ENCODE measurements around the gene FSTL3.

FSTL3 gene

DNA sequence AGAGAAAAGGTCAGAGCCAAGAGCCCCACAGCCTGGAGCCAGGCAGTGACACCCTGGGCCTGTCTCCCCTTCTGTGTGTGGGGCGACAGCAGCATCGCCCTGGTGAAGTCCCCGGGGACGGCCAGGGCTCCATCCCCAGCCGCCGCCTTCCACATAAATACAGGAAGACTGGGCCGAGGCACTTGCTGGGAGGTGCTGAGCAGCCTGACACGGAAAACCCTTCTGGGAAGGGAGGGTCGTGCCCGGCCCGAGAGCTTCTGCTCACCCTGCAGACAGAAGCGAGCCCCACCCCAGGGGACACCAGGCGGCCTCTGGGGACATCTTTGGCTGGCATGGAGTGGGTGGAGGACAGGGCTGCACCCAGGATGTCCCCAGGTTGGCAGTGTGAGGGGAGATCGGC lies 31.4 kb upstream of the FSTL3 start:
- no peak for DNase-seq (ENCODE audit: low read depth in 3 of 3, low spot score in 1 of 3)

DNA sequence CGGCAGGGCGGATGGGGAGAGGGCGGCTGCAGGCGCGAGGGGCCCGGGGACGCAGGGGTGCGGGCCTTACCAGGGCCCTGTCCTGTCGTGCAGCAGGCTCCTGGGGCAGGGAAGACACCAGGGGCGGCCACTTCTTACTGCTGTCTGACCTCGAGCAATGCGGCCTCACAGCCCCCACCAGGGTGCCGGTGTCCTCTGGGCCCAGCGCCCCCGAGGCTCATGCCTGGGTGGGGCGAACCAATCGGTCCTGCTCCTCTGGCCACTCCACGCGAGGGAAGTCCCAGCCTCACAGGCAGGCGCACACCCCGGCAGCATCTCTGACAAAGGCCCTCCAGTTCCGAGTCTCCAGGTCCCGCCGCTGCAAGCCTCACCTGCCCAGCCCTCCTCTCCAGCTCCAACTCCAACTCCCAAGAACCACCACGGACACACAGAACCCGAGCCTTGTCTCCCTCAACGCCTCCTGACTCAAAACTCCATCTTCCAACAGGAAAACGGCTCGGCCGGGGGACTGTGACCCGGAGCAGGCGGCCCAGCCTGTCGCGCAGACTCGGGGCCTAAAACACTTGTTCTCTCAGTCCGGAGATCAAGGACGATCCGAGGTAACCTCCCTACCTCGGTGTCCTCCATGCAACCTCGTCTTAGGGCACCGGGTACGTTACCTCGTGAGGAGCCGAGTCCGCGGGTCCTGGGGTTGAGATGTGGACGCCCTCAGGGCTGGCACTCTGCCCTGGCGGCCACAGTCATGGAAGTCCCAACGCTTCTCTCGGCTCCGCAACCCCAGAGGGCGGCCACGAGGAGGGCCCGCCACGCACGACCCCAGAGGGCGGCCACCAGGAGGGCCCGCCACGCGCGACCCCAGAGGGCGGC lies 30.0 kb upstream of the FSTL3 start:
- no peak for DNase-seq (ENCODE audit: low read depth in 3 of 3, low spot score in 1 of 3)

GRCh38 chr19:646779-647565 lies 29.2 kb upstream of the FSTL3 start:
- no peak for DNase-seq (ENCODE audit: low read depth in 3 of 3, low spot score in 1 of 3)

GRCh38 chr19:647566-648284 lies 28.5 kb upstream of the FSTL3 start:
- DNase-seq (ENCODE audit: low read depth in 3 of 3, low spot score in 1 of 3), result no peak

DNA sequence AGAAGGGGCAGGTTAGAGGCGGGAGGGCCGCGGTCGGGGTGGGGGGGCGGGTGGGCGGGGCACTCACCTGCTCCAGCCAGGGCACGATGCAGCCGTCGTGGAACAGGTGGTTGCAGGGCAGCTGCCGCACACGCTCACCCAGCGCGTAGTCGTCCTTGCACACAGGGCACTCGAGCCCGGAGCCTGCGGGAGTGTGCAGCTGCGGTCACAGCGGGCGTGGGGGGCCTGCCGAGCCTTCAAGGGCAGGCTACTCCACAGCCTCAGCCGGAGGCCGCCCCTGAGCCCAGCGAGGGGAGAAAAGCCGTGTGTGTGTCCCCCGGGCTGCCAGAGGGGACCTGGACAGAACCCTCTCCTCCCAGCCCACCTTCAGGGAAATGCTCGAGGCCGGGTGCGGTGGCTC lies 27.9 kb upstream of the FSTL3 start:
- no peak for DNase-seq (ENCODE audit: low read depth in 3 of 3, low spot score in 1 of 3)

GRCh38 chr19:648904-649801 lies 27.0 kb upstream of the FSTL3 start:
- no peak for DNase-seq (ENCODE audit: low read depth in 3 of 3, low spot score in 1 of 3)

GRCh38 chr19:650121-650520 lies 26.1 kb upstream of the FSTL3 start:
- no peak for DNase-seq (ENCODE audit: low read depth in 3 of 3, low spot score in 1 of 3)

DNA sequence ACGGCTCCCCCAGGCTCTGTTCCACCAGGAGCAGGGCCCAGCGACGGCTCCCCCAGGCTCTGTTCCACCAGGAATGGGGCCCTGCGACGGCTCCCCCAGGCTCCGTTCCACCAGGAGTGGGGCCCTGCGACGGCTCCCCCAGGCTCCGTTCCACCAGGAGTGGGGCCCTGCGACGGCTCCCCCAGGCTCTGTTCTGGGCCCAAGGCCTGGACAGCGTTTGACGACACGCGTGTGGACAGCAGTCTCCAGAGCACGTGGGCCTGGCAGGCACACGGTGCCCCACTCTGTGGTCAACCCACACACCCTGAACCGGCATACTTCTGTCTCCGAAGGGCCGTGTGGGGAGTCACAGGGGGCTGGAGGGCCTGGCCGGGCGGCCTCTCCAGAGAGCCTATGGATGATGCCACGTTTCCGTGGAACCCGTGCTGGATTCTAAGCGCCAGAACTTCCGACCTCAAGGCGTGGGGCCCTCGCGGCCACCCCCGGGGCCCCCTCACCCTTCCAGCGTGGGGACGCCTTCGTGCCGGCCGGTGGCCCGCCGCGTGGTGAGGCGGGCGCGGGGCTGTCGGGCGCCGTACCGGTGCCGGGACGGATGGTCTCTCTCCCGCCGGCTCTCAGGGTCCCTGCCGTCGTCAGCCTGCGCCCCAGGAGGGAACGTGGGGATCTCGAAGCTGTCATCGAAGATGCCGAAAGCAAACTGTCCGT lies 24.9 kb upstream of the FSTL3 start:
- no peak for DNase-seq (ENCODE audit: low read depth in 3 of 3, low spot score in 1 of 3)

GRCh38 chr19:651991-652390 lies 24.2 kb upstream of the FSTL3 start:
- no peak for DNase-seq (ENCODE audit: low read depth in 3 of 3, low spot score in 1 of 3)

- no peak for DNase-seq (ENCODE audit: low read depth in 3 of 3, low spot score in 1 of 3)
Measured at GRCh38 chr19:652467-653389, 23.5 kb upstream of the FSTL3 start.

GRCh38 chr19:653425-653824 lies 22.8 kb upstream of the FSTL3 start:
- DNase-seq (ENCODE audit: low read depth in 3 of 3, low spot score in 1 of 3), result no peak

DNA sequence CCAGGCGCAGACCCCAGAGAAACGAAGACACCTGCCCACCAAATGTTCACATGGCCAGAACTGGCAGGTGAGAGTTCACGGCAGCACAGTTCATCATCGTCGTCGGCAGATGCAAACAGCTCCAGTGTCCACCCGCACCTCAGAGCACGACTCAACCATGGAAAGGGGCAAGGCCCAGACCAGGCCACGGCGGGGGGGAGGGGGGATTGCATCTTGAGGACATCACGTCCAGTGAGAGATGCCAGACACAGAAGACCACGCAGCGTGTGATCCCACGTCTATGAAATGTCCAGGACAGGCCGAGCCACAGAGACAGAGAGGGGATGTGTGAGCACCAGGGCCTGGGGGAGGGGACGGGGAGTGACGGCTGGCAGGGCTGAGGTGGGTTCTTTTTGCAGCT lies 20.5 kb upstream of the FSTL3 start:
- DNase-seq (ENCODE audit: low read depth in 3 of 3, low spot score in 1 of 3), result no peak

GRCh38 chr19:656751-657559 lies 19.2 kb upstream of the FSTL3 start:
- no peak for DNase-seq (ENCODE audit: low read depth in 3 of 3, low spot score in 1 of 3)

DNA sequence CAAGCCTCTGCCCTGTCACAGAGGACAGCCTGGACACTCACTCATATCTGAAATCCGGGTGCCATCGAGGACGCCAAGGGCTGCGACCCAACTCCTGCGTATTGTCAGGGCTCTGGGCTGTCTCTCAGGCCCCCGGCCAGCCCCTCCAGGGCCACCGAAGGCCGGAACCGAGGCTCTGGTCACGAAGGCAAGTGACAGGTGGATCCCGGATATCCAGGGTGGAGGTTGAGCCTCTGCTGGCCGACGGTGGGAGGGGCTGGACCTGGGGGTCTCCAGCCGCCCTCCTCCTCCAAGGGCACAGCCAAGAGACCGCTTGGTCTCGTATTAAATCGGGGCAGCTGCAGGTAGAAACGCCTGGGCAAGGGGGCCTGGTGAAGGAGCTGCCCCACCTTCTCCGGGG lies 18.6 kb upstream of the FSTL3 start:
- DNase-seq (ENCODE audit: low read depth in 3 of 3, low spot score in 1 of 3), result no peak

DNA sequence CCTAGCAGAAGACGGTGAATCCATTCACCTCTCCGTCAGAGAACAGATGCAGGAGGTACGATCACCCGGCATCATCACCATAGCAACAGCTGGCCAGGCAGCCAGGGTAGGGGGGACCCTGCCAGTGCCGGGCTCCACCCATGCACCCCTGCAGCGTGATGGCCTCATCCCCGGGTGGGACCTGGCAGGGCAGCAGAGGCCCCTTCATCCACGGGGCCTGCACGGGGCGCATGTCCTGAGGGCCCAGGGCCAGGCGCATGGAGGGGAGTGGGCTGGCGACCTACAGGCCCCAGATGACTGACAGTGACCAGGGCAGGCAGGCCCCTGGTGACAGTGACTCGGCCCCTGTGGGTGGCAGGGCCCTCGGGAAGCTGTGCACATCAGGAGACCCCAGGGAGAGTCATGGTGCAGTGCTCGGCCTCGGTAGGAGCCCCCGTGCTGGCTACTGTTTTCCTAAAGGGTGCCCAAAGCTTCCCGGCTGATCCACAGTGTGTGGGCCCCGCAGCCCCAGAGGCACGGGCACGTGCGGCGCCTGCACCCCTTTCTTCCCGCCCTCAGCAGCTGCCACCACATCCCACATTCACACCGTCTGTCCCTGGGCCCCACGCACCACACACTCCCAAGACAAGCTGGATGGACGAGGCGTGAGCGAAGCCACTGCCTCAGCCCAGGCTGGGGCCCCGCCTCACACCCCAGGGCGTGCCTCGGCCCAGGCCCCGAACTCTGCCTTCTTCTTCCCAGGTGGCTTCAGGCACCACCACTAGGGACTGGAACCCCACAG lies 17.9 kb upstream of the FSTL3 start:
- no peak for DNase-seq (ENCODE audit: low read depth in 3 of 3, low spot score in 1 of 3)

DNA sequence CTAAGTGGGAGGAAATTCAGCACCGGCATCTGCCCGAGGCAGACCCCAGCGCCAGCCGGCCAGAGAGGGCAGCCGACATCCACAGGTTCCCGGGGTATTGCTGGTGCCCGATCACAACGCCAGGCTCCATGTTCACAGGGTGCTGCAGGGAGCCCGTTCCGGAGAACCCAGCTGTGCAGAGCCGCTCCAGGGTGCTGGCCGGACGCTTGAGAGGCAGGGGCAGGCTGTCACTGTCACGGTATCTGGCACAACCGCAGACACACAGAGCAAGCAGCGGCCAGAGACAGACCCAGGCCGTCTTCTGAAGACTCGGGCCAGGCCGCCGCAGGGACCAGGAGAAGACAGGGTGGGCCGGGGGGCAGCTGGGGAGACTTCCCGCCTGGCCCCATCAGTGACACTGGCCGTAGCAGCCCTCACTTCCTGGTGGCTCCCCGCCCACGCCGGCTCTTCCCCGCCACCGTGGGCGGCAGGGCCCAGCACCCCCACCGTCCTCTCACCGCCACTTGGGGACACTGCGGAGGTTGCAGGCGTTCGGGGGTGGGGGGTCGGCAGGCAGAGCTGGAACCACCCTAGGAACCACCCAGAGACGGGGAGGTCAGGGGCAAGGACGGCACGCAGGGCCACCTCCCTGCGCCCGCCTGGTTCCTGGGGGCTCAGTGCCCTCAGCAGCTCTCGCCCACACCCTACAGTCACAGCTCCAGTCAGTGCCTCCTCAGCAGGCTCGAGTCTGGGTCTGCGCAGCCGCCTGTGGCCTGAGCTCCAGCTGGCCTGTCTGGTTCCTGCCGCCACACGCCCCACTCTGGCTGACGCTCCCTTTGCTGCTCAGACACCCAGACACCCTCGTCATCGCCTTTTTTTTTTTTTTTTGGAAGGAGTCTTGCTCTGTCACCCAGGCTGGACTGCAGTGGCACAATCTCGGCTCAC lies 17.0 kb upstream of the FSTL3 start:
- DNase-seq (ENCODE audit: low read depth in 3 of 3, low spot score in 1 of 3), result peak in 1 of 3 donors; percentile 35
